Mesenchymal stem cell (in vitro differentiated cells and primary cell): ENCODE measurements around the gene ZNF117.

Experiments used
- DNase-seq: peaks from one replicate; pipeline ENCODE4 v3.0.0-alpha.2; 2013
- H2AFZ ChIP-seq: one replicate; pipeline ENCODE4 v1.6.1; 2013; ENCODE audit warnings: low read depth, mild to moderate bottlenecking, control low read depth, inconsistent platforms, low read length, moderate library complexity
- H2AK5ac ChIP-seq: 2 replicates; pipeline ENCODE4 v1.6.1; 2013; ENCODE audit warnings: low read length, moderate library complexity, mild to moderate bottlenecking, inconsistent platforms; ENCODE audit not compliant: severe bottlenecking
- H2BK120ac ChIP-seq: one replicate; pipeline ENCODE4 v1.6.1; 2013; ENCODE audit warnings: low read depth, mild to moderate bottlenecking, inconsistent platforms, low read length, moderate library complexity
- H2BK12ac ChIP-seq, 2 experiments: one replicate each; pipeline ENCODE4 v1.6.1; 2013; ENCODE audit warnings: inconsistent platforms in 2 of 2, low read length in 2 of 2, mild to moderate bottlenecking in 2 of 2, moderate library complexity in 2 of 2, control low read depth in 1 of 2
- H2BK15ac ChIP-seq: one replicate; pipeline ENCODE4 v1.6.1; 2013; ENCODE audit warnings: mild to moderate bottlenecking, low read depth, inconsistent platforms; ENCODE audit not compliant: poor library complexity, severe bottlenecking
- H2BK5ac ChIP-seq: 2 replicates; pipeline ENCODE4 v1.6.1; 2013; ENCODE audit warnings: low read depth, mild to moderate bottlenecking, low read length, control low read depth, inconsistent platforms; ENCODE audit not compliant: poor library complexity, severe bottlenecking
- H3K14ac ChIP-seq, 2 experiments: one replicate each; pipeline ENCODE4 v1.6.1; 2013; ENCODE audit warnings: inconsistent platforms in 2 of 2, low read length in 2 of 2, control low read depth in 1 of 2, mild to moderate bottlenecking in 1 of 2, moderate library complexity in 1 of 2
- H3K18ac ChIP-seq, 2 experiments: one replicate each; pipeline ENCODE4 v1.6.1; 2013; ENCODE audit warnings: inconsistent platforms in 2 of 2, low read length in 2 of 2, control low read depth in 1 of 2, low read depth in 1 of 2, mild to moderate bottlenecking in 1 of 2
- H3K23ac ChIP-seq, 2 experiments: one replicate each; pipeline ENCODE4 v1.6.1; 2013; ENCODE audit warnings: inconsistent platforms in 2 of 2, low read length in 2 of 2, mild to moderate bottlenecking in 2 of 2, moderate library complexity in 2 of 2, control low read depth in 1 of 2
- H3K27ac ChIP-seq: 2 replicates; pipeline ENCODE4 v1.5.1; 2013; ENCODE audit warnings: mild to moderate bottlenecking, moderate library complexity, low read length, control low read depth, inconsistent platforms; ENCODE audit not compliant: poor library complexity, severe bottlenecking
- H3K27me3 ChIP-seq, 2 experiments: 2 replicates each; pipeline versions ENCODE4 v1.6.1 to v1.7.0; 2013; ENCODE audit warnings: low read length in 2 of 2, mild to moderate bottlenecking in 2 of 2, moderate library complexity in 2 of 2, control low read depth in 1 of 2, inconsistent platforms in 1 of 2; ENCODE audit not compliant: control insufficient read depth in 1 of 2, insufficient read depth in 1 of 2
- H3K36me3 ChIP-seq, 2 experiments: 2 replicates each; pipeline versions ENCODE4 v1.6.1 to v1.7.0; 2013; ENCODE audit warnings: low read length in 2 of 2, control low read depth in 1 of 2, inconsistent platforms in 1 of 2, low read depth in 1 of 2, mild to moderate bottlenecking in 1 of 2; ENCODE audit not compliant: insufficient read depth in 2 of 2, control insufficient read depth in 1 of 2
- H3K4ac ChIP-seq, 2 experiments: one replicate each; pipeline ENCODE4 v1.6.1; 2013; ENCODE audit warnings: inconsistent platforms in 2 of 2, low read length in 2 of 2, mild to moderate bottlenecking in 2 of 2, moderate library complexity in 2 of 2, control low read depth in 1 of 2, low read depth in 1 of 2
- H3K4me1 ChIP-seq: 2 replicates; pipeline ENCODE4 v1.6.1; 2013; ENCODE audit warnings: low read depth, low read length, control low read depth; ENCODE audit not compliant: control insufficient read depth, insufficient read depth
- H3K4me2 ChIP-seq: 2 replicates; pipeline ENCODE4 v1.6.1; 2013; ENCODE audit warnings: low read length, mild to moderate bottlenecking, inconsistent platforms; ENCODE audit not compliant: poor library complexity, severe bottlenecking
- H3K4me3 ChIP-seq, 2 experiments: 2 replicates each; pipeline versions ENCODE4 v1.5.1 to v1.7.0; 2013; ENCODE audit warnings: low read length in 2 of 2, mild to moderate bottlenecking in 2 of 2, control low read depth in 1 of 2, low read depth in 1 of 2; ENCODE audit not compliant: insufficient read depth in 1 of 2
- H3K79me1 ChIP-seq: replicated peaks from 2 replicates; pipeline ENCODE4 v1.6.1; 2013; ENCODE audit warnings: mild to moderate bottlenecking, control low read depth, low read length, inconsistent platforms; ENCODE audit not compliant: poor library complexity, severe bottlenecking
- H3K9ac ChIP-seq: 2 replicates; pipeline ENCODE4 v1.7.0; 2013; ENCODE audit warnings: mild to moderate bottlenecking, low read length, moderate library complexity
- H3K9me3 ChIP-seq: 2 replicates; pipeline ENCODE4 v1.7.0; 2013; ENCODE audit warnings: mild to moderate bottlenecking, low read length; ENCODE audit not compliant: control insufficient read depth
- H4K8ac ChIP-seq: one replicate; pipeline ENCODE4 v1.6.1; 2013; ENCODE audit warnings: inconsistent platforms, mild to moderate bottlenecking, low read length, moderate library complexity
- H4K91ac ChIP-seq: one replicate; pipeline ENCODE4 v1.6.1; 2013; ENCODE audit warnings: mild to moderate bottlenecking, low read length, inconsistent platforms
- WGBS: methylation state at CpG from one replicate; pipeline ENCODE4 v1.1.7; 2013; ENCODE audit warnings: mixed read lengths; 5-methylcytosine and 5-hydroxymethylcytosine counted together

The ZNF117 gene

DNA sequence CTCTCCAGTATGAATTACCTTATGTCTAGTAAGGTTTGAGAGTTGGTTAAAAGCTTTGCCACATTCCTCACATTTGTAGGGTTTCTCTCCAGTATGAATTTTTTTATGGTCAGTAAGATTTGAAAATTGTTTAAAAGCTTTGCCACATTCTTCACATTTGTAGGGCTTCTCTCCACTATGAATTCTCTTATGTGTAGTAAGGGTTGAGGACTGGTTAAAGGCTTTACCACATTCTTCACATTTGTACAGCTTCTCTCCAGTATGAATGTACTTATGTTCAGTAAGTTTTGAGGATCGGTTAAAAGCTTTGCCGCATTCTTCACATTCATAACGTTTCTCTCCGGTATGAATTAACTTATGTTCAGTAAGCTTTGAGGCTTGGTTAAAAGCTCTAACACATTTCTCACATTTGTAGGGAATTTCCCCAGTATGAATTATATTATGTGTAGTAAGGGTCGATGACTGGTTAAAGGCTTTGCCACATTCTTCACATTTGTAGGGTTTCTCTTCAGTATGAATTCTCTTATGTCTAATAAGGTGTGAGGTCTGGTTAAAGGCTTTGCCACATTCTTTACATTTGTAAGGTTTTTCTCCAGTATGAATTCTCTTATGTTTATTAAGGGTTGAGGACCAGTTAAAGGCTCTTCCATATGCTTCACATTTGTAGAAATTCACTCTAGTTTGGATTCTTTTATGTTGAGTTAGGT, 12.2 kb downstream of the ZNF117 start:
- WGBS, result 100% methylated on average over 2 of the region's 5 CpGs
- Histone ChIP-seq H2BK120ac (no peak overlapping the region), H3K4ac (no peak overlapping the region), H2AK5ac (no peak overlapping the region), H3K4me1 (no peaks in the 10 kb centered on the region), H3K14ac (no peak overlapping the region), H2BK12ac (no peak overlapping the region), H3K79me1 (no peaks in the 10 kb centered on the region), H3K27me3 (no peaks in the 10 kb centered on the region), H2BK5ac (no peak overlapping the region), H4K91ac (no peak overlapping the region), H3K36me3 (peaks cover 0 to 43% of the 10 kb centered on the region in 2 experiments), H3K23ac (no peak overlapping the region), H3K9me3 (peaks cover 99% of the 10 kb centered on the region), H4K8ac (no peak overlapping the region), H3K9ac (no peak overlapping the region), H3K4me2 (no peak overlapping the region), H2BK15ac (no peak overlapping the region), H3K18ac (no peak overlapping the region), H3K27ac (no peak overlapping the region), H2AFZ (no peak overlapping the region), H3K4me3 (peak overlapping the region in 1 of 2 experiments; percentile 62)
- DNase-seq, result no peak

- Histone ChIP-seq H4K8ac (no peak overlapping the region), H3K23ac (no peak overlapping the region), H3K9me3 (peaks cover 61% of the 10 kb centered on the region), H3K4me1 (no peaks in the 10 kb centered on the region), H4K91ac (no peak overlapping the region), H2BK12ac (no peak overlapping the region), H3K27ac (no peak overlapping the region), H2BK15ac (no peak overlapping the region), H2AK5ac (no peak overlapping the region), H3K4me3 (no peak overlapping the region), H3K4ac (no peak overlapping the region), H3K14ac (no peak overlapping the region), H2BK120ac (no peak overlapping the region), H2AFZ (no peak overlapping the region), H3K9ac (no peak overlapping the region), H3K18ac (no peak overlapping the region), H3K36me3 (no peaks in the 10 kb centered on the region), H3K27me3 (no peaks in the 10 kb centered on the region), H2BK5ac (no peak overlapping the region), H3K4me2 (no peak overlapping the region), H3K79me1 (no peaks in the 10 kb centered on the region)
- DNase-seq, result no peak
Measured at GRCh38 chr7:64965594-64965993, 25.2 kb downstream of the ZNF117 start.

DNA sequence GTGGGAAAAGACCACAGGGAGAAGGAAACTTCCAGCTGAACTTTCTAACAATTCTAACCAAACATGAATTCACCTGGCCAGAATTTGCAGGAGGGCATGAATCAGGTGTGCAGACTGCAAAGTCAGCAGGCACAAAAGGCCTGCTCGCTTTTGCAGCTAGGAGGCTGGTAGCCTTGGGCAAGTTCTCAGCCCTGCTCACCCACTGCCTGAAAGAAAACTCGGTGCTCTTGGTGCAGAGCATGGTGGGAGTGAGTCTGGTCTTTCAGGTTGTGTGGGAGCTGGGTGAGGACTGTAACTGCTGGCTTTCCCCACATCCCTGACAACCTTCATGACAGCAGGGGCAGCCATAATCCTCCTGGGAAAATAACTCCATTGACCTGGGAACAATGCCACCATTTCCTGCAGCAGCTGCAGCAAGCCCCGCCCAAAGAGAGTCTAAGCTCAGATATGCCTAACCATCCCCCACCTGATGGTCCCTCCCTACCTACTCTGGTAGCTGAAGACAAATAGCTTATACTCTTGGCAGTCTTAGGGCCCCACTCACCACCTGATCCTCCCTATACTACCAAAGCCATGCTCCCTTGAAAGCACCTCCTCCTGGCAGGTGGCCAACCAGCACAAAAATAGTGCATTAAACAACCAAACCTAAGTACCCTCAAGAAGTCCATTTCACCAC, 31.6 kb downstream of the ZNF117 start:
- H2BK12ac ChIP-seq, result no peak overlapping the region
- H3K27me3 ChIP-seq, result no peaks in the 10 kb centered on the region
- H3K4me1 ChIP-seq, result no peaks in the 10 kb centered on the region
- no peak overlapping the region for H4K8ac ChIP-seq
- no peak overlapping the region for H3K18ac ChIP-seq
- H3K9me3 ChIP-seq, result peaks cover 50% of the 10 kb centered on the region
- no peak overlapping the region for H4K91ac ChIP-seq
- H2AFZ ChIP-seq, result no peak overlapping the region
- no peak overlapping the region for H3K27ac ChIP-seq
- H3K79me1 ChIP-seq, result no peaks in the 10 kb centered on the region
- 48% methylated on average over 2 of the region's 3 CpGs for WGBS
- H3K14ac ChIP-seq, result no peak overlapping the region
- no peaks in the 10 kb centered on the region for H3K36me3 ChIP-seq
- no peak overlapping the region for H2BK5ac ChIP-seq
- DNase-seq, result no peak
- H3K4me2 ChIP-seq, result no peak overlapping the region
- H3K4me3 ChIP-seq, result no peak overlapping the region
- no peak overlapping the region for H3K4ac ChIP-seq
- H2BK120ac ChIP-seq, result no peak overlapping the region
- no peak overlapping the region for H3K9ac ChIP-seq
- H2AK5ac ChIP-seq, result no peak overlapping the region
- no peak overlapping the region for H2BK15ac ChIP-seq
- no peak overlapping the region for H3K23ac ChIP-seq

GRCh38 chr7:64951250-64951848, 39.5 kb downstream of the ZNF117 start:
- H3K79me1 ChIP-seq, result no peaks in the 10 kb centered on the region
- H2AK5ac ChIP-seq, result no peak overlapping the region
- H3K23ac ChIP-seq, result no peak overlapping the region
- H2AFZ ChIP-seq, result no peak overlapping the region
- no peak overlapping the region for H3K18ac ChIP-seq
- H2BK5ac ChIP-seq, result no peak overlapping the region
- no peak overlapping the region for H3K4me3 ChIP-seq
- H4K91ac ChIP-seq, result no peak overlapping the region
- DNase-seq, result peak; percentile 50
- no peak overlapping the region for H3K4ac ChIP-seq
- H4K8ac ChIP-seq, result no peak overlapping the region
- H2BK12ac ChIP-seq, result no peak overlapping the region
- no peaks in the 10 kb centered on the region for H3K36me3 ChIP-seq
- peaks cover 5% of the 10 kb centered on the region for H3K4me1 ChIP-seq
- no peak overlapping the region for H3K14ac ChIP-seq
- H3K4me2 ChIP-seq, result no peak overlapping the region
- peaks cover 11 to 25% of the 10 kb centered on the region in 2 experiments for H3K27me3 ChIP-seq
- no CpG with 5 or more reads among the region's 1 CpG for WGBS
- no peak overlapping the region for H3K27ac ChIP-seq
- H3K9ac ChIP-seq, result no peak overlapping the region
- no peak overlapping the region for H2BK15ac ChIP-seq
- peaks cover 3% of the 10 kb centered on the region for H3K9me3 ChIP-seq
- H2BK120ac ChIP-seq, result no peak overlapping the region
